GM18907 (cell line): ENCODE data around the gene ZNF775.

Experiments
- ATAC-seq: cut with Tn5 transposase; IDR thresholded peaks from one replicate; pipeline ENCODE4 v1.9.1; 2021; ENCODE audit warnings: mild to moderate bottlenecking, moderate library complexity; ENCODE audit not compliant: unreplicated experiment

The ZNF775 gene

DNA sequence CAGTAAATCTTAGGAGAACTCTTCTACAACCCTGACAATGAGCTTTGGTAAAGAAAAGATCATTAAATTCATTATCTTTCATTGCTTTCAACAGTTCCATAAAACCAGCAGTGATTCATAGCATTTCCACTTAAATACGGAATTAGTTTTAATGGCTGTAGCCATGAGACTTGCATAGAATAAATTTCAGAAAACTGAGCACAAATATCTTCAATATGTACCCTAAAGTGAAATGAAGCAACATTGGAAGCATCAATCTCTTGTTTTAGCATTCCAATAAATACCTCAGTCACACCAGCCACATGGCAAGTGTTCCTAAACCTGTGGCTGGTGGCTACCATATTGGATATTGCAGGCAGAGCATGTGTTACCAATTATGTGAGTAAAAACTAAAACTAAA is 34.1 kb upstream of the ZNF775 start:
- ATAC-seq: no peak

DNA sequence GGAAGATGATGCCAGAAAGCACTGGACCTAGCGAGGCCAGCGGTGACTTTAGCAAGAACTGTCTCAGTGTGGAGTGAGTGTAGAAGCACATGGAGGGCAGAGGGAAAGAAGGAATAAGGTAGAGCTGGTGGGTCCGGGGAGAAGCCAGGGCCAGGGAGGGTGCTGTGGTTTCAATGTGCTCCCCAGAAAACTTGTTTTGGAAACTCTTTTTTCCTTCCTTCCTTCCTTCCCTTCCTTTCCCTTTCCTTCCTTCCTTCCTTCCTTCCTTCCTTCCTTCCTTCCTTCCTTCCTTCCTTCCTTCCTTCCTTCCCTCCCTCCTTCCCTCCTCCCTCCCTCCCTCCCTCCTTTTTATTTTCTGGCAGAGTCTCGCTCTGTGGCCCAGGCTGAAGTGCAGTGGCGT is 32.2 kb upstream of the ZNF775 start:
- no peak for ATAC-seq

DNA sequence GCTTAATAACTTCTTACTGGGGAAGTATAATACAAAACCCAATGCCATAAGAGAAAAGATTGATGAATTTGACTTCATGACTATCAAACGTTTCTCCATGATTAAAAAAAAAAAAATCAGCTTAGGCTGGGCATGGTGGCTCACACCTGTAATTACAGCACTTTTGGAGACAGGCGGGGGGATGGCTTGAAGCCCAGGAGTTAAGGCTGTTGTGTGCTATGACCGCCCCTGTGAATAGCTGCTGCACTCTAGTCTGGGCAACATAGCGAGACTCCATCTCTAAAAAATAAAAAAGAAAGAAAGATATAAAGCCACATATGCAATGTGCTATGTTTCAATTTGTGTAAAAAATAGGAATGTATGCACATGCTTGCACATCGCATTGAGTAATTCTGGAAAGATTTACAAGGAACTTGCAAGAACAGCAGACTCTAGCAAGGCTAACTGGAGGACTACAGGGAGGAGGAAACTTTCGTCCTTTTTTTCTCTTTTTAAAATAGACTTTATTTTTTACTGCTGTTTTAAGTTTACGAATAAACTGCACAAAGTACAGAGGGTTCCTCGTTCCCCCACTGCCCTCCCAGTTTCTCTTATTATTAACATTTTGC is 27.4 kb upstream of the ZNF775 start:
- ATAC-seq: no peak

DNA sequence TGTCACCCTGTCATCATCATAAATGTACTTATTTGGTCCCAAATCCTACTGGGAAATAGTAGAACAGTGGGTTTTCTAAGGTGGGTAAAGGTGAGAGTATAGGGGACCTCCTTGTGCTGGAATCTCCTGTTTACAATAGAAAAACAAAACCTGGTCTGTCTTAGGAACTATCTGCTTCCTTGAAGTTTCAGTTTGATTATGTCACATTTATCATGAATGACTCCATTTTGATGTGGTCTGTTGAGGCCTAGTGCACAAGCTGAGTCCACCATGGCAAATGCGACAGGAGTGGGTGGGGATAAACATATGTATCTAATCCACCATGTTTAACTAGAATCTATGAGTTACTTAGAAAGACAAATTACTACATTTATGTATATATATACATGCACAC is 23.5 kb upstream of the ZNF775 start:
- ATAC-seq: no peak

DNA sequence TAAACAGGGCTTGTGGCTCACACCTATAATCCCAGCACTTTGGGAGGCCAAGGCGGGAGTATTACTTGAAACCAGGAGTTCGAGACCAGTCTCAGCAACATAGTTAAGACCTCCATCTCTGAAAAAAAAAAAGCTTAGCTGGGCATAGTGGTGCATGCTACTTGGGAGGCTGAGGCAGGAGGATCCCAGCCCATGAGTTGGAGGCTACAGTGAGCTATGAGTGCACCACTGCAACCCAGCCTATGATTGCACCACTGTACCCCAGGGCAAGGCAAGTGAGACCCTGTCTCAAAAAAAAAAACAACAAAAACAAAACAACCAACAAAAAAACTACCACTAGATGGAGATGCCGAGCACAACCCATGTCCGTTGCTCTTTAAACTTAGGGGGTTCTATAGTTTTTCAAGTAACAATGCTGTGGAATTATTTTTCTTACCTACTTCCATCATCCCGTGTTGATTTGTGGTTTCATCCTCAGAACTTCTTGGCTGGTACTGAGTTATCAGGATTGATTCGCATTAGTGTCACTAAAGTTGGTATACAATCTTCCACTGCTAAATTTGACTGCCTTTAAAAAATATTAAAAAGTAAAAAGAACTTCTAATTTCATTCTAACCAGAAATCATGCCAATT is 22.7 kb upstream of the ZNF775 start:
- no peak for ATAC-seq

DNA sequence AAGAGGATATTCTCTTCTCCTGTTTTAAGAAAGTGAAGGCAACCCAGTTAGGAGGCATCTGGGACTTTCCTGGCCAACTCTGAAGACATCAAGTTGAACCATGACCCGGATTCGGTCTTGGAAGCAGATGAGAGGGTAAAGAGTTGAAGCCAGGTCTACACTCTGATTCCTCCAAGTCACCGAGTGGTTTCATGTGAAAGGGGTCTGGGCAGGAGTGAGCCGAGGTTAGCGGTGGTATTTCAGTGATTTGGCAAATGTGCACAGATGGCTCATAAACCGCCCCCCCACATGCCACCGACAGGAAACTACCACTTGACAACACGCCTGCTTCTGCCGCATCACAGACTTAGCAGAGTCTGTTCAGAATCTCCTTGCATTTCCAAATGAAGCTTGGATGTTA is 21.9 kb upstream of the ZNF775 start:
- ATAC-seq: peak; percentile 69

DNA sequence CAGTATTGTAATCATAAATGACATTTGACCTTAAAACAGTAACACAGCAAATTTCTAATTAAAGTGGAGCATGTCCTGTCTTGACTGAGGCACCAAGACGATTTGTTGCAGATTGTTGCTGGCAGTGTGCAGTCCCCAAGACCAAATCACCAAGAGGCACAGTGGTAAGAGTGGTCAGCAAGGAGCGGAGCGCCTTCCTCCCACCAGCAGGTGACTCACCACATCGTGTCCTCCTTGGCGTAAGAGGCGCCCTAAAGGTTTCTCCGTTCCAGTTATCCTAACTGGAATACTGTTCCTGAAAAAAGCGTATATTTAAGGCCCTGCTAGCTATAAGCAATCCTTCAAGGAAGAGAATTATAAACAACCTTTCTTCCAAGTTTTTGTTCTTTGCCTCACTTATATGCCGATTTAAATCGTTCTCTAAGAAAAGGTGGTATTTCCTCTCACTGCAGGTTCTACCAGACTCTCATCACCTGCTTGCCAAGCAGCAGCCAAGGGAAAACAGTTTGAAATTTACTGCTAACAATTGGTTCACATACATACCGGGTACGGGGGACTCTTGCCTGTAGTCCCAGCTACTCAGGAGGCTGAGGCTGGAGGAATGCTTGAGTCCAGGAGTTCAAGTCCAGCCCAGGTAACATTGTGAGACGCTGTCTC is 21.2 kb upstream of the ZNF775 start:
- peak; percentile 29 for ATAC-seq

DNA sequence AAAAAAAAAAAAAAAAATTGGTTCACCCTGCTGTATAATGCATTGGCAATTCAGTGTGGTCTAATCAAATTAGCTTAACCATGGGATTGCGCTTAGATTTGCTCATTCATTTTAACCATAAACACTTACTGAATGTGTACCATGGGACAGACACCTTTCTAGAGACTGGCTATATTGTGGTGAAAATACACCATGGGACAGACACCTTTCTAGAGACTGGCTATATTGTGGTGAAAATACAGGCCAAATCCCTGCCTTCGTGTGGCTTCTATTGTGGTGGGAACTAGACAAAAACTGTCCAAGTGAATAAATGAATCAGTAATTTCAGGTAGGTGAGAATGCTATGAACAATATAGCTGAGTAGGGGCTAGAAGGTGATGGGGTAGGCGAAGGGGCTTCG is 20.7 kb upstream of the ZNF775 start:
- no peak for ATAC-seq

DNA sequence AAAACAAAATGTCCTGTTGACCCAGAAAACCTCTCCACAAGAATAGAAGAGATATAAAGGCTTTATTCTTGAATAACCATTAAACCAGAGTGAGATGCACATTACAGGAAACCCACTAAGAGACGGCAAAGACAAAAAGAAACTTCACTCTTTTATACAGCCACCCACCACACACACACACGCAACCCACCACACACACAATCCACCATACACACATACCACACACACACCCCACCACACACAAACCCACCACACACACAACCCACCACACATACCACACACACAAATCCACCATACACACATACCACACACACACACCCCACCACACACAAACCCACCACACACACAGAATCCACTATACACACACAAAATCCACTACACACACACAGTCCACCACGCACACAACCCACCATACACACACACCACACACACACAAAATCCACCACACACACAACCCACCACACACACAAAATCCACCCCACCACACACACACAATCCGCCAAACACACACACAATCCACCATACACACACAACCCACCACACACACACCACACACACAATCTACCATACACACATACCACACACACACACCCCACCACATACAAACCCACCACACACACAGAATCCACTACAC is 20.0 kb upstream of the ZNF775 start:
- ATAC-seq: no peak

DNA sequence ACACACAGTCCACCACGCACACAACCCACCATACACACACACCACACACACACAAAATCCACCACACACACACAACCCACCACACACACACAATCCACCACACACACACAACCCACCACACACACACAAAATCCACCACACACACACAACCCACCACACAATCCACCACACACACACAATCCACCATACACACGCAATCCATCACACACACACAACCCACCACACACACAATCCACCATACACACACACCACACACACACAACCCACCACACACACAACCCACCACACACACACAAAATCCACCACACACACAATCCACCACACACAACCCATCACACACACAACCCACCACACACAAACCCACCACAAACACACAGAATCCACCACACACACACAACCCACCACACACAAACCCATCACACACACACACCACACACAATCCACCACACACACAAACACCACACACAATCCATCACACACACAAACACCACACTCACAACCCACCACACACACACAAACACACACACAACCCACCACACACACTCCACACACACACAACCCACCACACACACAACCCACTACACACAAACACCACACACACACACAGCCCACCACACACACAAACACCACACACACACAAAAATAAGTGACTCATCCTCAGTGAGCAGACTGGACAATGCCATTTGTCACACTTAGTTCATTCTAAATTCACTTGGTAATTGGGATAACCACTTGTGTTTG is 19.3 kb upstream of the ZNF775 start:
- ATAC-seq: no peak

DNA sequence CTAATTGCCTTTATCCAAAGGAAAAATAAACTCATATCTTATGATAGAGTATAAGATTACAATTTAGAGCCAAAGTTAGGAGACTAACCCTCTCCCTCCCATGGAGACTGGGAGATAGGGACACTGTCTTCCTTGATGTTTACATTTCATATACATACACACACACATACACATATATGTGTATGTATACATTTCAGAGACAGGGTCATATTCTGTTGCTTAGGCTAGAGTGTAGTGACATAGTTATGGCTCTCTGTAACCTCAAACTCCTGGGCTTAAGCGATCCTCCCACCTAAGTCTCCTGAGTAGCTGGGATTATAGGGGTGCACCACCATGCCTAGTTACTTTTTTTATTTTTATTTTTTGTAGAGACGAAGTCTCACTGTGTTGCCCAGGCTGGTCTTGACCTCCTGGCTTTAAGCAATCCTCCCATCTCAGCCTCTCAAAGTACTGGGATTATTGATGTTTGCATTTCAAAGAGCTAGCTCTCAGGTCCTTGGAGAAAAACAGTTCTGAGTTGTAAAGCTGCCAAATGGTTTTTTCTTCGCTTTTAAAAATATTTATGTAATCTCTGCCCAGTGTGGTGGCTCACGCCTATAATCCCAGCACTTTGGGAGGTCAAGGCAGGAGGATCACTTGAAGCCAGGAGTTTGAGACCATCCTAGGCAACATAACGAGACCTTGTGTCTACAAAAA is 18.6 kb upstream of the ZNF775 start:
- ATAC-seq: no peak

DNA sequence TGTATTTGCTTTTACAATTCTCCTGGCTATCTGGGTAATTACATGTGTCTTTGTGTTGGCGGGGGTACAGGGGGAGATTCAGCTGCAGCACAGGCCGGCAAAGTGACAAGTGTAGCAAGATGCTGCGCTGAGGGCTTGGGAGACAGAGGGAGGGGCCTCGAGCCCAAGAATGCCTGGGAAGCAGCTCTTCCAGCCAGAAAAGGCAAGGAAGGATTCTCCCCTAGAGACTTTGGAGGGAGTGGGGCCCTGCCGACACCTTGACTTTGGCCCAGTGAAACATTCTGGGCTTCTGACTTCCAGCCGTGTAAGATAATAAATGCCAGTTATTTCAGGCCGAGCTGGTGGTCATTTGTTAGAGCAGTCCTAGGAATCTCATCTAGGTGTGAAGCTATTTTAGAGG is 17.7 kb upstream of the ZNF775 start:
- ATAC-seq: no peak

DNA sequence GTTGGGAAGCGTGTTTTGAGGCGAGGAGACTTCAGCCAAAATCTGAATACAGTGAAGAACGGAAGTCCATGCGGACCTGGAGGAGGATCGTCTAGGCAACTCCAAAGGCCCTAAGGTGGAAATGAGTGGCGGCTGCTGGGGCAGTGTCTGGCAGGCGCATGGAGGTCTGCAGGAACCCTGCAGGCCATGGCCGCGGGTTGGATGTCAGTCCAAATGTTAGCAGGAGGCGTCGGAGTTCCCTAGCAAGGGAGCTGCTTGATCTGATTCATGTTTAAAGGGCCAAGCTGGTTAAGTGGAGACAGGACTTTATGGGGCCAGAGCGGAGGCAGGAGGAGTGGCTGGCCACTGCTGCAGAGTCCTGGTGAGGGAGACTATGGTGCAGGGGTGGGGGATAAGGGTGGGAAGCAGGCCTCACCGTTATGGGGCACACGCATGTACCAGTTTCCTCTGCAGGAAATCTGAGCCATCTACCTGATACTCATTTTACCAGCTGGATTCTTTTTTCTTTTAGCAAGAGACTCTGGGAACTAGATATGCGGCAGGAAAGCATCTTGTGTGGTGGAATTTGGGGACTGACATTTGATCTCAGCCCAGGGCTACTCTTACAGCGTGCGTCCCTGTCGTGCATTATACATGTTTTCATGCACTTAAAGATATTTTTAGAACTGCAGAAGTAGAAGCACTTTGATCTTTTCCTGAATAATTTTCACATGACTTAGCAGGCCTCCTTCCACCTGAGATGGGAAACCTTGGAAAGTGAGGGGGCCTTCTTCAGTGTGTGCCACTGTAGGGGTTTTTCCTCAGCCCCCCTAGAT is 17.1 kb upstream of the ZNF775 start:
- no peak for ATAC-seq

DNA sequence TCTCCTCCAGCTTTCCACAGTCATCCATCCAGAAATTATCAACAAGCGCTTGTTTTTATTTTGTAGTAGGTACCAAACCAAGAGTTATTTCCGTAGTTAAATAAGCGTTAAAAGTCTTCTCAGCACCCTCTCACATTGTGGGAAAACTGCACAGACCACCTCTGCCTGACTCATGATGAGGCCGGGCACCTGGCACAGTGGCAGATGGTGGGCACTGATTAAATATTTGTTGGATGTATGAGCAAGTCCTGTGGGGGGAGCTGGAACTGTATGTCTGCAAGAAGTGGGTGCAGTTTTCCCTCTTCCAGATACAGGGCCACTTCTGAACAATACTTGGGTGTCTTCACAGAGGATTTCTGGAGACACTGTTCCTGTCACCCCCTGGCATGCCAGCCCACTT is 15.8 kb upstream of the ZNF775 start:
- no peak for ATAC-seq

DNA sequence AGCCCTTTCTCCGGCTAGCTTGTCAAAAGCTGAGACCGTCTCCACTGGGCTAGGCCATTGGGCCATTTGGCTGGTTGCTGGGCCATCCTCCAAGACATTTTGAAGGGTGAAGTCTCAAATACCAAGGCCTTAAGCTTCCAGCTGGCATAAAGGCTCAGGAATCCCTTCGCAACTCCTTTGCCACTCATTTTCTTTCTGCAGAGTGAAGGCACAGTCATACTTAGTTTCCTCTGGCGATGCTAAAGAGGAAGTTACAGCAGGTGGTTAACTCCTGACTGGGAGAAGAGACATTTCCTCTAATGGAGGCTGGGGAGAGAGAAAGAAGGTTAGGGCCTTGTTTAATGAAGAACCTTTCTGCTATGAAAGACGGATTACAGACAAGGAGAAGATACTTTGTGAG is 15.3 kb upstream of the ZNF775 start:
- no peak for ATAC-seq

DNA sequence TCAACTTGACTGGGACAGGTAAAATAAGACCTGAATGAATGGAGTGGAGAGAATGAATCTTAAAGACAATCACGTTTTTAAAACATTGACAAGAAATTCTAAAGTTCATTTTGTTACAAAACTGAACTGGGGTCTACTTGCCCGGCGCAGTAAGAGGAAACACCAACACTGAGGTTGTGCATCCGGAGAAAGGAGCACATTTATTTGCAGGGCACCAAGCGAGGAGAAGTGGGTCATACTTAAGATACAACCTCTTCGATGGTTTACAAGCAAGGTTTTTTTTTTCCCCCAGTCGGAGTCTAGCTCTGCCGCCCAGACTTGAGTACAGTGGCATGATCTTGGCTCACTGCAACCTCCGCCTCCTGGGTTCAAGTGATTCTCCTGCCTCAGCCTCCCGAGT is 13.9 kb upstream of the ZNF775 start:
- ATAC-seq: no peak

DNA sequence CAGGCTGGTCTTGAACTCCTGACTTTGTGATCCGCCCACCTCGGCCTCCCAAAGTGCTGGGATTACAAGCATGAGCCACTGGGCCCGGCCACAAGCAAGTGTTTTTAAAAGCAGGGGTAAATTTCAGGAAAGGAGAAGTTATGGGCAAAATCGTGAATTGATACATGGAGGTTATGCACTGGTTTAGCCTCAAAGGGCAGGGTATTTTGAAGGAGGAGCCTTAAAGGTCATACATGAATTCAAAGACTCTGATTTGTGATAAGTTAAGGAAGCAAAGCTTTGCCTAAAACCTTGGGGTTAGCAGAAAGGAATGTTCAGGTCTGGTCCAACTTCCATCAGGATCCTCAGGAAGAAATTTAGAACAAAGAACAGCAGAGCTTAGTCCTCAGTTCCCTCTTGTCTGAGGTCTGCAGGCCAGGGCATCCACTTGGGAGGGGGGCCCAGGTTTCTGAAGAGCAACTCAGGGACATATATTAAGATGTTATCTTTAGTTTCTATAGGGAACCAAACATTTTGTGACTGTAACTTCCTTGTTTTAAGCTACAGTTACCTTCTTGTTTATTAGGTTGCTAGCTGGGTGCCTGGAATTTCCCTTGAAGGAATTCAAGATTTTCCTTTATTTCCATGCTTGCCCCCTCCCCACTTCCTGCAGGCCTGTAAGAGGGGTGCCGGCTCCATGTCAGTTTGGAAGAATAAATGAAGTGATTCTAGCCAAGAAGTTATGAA is 13.3 kb upstream of the ZNF775 start:
- no peak for ATAC-seq

DNA sequence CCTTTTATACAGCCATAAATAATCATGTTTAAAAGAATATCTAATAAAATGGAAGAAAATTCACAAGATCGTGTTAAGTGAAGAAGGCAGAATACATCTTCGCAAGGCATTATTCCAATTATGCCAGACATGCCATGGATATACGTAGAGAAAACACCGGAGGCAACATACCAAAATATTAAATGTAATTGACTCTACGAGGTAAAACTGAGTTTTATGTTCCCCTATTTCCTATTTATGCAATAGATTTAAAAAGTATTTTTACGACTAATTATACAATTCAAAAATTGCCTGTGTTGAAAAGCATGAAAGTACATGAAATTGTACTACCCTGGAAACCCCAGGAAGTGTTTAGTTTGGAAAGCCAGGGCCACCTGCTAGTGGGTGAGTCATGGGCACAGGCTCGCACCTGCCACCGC is 11.4 kb upstream of the ZNF775 start:
- ATAC-seq: no peak

DNA sequence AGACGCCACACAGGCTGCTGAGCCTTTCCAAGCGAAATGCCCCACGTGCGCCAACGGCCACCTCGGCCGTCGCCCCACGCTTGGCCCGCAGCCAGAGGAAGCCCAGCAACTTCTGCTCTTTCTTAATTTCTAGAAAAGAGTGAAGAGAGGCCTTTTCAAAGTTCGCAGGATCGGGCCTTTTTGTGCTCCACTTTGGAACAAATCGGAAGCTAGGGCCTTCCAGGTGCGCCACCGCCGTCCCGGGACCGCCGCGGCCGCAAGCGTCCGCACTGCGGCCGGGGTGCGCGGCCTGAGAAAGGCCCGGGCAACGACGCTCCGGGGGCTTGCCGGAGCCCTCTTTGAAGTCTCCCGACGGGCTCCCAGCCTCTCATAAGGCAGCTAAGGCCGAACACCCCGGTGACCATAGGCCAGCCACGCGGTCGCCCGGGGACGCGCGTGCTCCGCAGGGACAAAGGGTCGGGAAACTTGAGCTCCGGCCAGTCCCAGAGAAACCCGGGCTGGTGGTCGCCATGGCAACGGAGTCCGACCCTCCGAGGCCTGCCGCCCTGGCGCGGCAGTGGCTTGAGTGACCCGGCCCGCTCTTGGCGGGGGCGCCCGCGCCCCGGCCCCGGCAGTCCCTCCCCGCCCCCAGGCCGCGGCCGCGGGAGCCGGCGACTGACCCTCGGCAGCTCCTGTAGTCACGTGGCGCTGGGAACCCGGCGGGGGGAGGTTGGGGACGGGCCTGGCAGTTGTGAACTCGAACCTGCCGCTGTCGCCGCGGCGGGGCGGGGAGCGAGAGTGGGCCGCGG is 10.8 kb upstream of the ZNF775 start, which contains the start of gene REPIN1:
TSS of gene REPIN1 (plus strand) at position 727 of the 788 bp plus-strand sequence. CDS start 890 bp downstream, outside the sequence.
- ATAC-seq: peak; percentile 47
